NCI-H2107 treated with DMSO at 0.1 percent for 48 hours (cell line): ENCODE results near the gene PPM1L.

Experiments used
- DNase-seq: peaks from one replicate; lab custom pipeline; 2025; ENCODE audit not compliant: unreplicated experiment; lab: John Stamatoyannopoulos, UW

The PPM1L gene

GRCh38 chr3:160921020-160921635 lies 165.1 kb downstream of the PPM1L start:
- DNase-seq: peak; percentile 32

GRCh38 chr3:160924776-160925175 lies 168.7 kb downstream of the PPM1L start:
- DNase-seq: no peak

- no peak for DNase-seq
These were observed 171.6 kb downstream of the PPM1L start for GRCh38 chr3:160927620-160928019.

DNA sequence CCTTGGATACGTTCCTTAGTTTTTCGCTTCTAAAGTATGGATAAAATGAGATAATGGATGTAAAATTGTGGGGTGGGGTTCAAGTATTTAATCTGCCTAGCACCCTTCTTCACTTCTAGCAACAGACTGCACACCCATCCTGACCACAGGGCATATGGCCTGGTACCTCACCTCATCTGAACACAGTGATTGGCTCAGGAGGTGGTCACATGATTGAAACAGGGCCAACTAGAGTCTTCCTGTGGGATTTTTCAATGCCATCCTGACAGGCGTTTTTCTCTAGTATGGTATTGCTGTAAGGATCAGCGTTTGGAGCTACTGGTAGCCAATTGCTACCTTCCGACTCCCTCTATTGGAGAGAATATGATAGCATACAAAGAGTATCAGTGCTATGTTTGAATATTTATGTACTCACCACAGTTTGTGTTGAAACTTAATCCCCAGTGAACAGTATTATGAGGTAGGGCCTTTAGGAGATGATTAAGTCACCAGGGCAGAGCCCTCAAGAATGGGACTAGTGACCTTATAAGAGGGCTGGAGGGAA lies 172.2 kb downstream of the PPM1L start:
- peak; percentile 95 for DNase-seq

DNA sequence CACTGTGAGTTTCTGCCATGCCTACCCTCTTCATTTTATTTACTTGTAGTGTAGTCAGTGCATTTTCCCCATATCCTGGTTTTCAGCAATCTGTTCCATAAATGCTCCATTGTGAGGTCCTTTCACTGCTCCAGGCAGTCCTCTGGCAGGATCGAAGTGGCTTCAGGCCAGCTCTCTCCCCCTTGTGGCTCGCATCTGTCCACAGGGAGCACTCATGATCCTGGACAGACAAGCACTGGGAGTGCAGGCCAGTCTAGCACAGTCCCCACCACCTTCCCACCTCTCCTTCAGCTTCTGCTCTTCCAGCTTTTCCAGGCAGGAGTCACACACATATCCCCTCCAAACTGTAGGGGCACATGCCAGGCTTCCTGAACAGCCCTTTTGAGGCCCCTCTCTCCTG lies 173.6 kb downstream of the PPM1L start:
- no peak for DNase-seq

DNA sequence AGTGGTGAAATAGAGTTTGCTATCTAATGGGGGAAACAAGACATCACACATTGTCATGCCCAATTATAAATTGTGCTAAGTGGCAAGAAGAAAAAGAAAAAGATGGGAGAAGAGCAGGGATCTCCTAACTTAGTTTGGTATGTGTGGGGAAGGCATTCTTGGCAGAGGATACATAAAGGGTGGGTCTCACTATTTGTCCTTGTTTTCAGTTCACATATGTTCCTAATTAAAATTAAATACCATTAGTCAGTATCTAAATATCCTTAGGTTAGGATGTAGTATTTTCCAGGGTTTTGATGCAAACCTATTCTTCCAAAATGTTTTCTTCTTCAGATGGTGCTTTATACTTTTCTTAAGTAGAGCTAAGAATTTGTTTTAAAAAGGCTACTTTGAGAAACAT lies 175.4 kb downstream of the PPM1L start:
- no peak for DNase-seq

DNA sequence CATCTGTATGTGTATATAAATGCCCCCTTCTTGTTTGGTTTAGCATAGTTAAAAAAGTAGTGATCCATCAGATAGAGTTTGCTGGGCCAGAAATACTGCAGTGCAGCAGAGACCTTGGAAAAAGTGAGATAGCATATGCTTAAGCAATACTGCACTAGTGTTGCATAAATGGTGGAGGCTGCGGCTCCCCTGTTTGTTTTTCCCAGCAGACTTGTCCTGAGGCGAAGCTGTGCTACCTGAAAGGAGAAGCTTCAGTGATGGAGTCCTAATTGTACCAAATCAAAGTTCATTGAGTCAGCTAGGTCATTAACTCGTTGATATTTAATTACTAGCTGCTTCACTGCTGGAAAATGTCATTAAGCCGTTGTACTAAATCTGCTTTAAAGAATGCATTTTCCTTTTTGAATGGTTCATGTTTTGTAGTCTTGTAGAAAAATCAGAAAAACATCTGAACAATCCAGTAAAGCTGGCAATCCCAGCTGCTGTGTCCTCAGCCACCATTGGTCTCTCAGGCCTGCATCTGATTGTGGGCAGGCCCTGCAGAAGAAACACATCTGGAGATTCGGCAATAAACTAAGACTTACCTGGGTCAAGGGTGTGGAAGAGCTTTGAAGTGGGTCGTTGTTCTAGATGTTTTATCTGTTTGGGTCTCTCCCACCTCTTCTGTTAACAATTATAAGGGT lies 179.5 kb downstream of the PPM1L start:
- DNase-seq: no peak

- DNase-seq: no peak
These were observed 186.0 kb downstream of the PPM1L start for GRCh38 chr3:160941885-160942494.

- no peak for DNase-seq
These were observed 188.0 kb downstream of the PPM1L start for GRCh38 chr3:160943996-160944395.

- no peak for DNase-seq
These were observed 189.3 kb downstream of the PPM1L start for GRCh38 chr3:160945336-160945735.

DNA sequence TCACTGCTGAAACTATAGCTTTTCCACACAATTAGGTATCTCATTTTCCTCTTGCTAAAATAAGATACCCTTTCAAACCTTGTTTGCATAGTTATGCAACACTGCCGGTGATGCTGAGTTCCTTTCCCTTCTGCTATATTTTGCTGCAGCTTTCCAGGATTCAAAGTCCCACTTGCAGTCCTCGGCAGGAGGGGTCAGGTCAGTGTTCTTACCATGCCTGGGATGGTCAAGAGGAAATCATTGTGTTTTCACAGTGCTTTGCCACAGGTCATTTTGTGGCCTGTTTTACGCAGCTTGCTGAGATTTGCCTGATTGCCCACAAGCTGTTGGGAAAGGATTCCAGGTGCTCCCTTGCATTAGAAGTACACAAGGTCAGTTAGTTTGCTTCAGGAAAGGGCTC lies 192.2 kb downstream of the PPM1L start:
- DNase-seq: no peak

- DNase-seq: no peak
These were observed 193.4 kb downstream of the PPM1L start for GRCh38 chr3:160949460-160949859.

DNA sequence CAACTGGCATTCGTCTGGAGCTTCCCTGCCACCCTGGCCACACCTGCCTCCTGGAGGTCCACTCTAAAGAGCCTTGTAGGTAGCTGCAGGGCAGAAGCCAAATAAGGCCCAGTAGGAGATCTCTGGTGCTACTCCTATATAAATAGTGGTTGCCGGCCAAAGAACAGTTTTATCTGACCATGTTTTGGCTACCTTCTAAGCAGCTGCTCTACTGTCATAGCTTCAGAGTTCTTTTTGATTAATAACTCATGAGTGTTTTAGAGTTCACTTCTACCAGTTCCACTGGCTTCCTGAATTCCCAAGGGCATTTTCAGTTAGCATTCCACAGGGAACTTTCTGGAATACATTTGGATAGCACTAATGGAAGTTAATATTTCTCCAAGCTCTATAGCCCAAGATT lies 194.5 kb downstream of the PPM1L start:
- no peak for DNase-seq

DNA sequence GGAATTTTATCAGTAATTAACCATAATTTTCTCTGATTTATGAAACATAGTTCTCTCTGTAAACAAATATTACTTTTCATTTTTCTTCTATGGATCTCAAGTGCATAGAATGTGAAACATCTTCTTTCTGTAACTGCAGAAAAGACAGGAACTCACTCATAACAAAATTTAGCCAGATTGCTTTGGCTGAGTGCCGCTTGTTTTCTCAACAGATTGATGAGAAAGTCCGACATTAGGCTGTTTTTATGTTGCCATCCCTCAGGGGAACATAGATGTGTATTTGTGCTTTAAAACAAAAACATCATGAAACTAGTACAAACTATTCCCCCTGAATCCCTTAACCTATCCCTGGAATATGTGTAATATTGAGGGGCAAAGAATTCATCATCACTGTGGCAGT lies 194.9 kb downstream of the PPM1L start:
- DNase-seq: no peak

DNA sequence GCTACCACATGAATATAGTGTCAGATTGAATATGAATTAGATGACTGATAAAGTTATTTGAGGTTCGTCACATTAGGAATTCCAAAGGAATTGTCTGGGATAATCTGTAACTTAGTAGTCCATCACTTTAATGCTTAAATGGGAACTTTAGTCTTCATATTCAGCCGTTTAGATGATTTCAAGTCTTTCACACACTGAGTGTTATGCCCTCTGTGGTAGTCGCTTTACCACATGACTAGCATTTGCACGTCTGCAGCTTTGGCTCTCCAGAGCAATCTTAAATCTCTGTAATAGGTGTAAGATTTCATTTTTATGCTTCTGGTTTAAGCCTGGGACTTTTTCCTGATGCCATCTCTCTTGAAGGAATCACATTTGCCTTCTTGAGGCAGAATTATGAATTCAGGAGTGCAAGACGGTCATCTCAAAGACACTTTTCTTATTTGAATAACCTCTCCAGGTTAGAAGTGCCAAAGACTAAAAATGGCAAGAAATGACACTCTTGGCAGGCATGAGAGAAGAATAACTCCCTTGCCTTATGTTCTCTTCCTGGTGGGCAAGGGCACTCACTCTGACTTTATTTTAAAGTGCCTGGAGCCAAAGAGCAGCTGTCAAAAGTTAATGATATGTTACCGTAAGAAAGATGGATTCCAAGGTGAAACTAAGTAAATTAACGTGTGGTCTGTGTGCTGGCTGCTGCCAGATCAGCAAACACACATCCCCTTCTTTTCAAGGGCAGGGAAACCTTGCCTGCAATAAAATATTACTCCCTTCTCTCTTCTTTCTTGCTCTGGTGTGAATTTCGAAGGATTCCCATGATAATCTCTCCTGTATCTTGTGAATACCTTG lies 195.8 kb downstream of the PPM1L start:
- DNase-seq: no peak

DNA sequence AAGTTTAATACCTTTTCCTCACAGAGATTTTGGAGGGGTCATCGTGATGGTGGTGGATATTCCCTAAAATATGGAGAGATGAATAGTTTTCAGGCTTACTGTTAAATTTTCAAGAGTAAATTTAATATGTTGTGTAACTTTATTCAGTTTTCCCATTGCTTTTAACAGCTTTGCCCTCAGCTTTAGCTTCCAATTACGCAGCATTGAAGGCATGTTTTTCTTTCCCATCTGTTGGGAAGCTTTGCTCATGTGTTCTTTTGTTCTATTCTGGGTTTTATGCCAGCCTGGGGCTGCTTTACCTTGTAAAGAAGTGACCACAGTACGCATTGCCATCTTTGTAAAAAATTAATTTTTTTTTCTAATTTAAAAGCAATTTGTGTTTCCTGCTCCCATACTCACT lies 197.7 kb downstream of the PPM1L start:
- no peak for DNase-seq

DNA sequence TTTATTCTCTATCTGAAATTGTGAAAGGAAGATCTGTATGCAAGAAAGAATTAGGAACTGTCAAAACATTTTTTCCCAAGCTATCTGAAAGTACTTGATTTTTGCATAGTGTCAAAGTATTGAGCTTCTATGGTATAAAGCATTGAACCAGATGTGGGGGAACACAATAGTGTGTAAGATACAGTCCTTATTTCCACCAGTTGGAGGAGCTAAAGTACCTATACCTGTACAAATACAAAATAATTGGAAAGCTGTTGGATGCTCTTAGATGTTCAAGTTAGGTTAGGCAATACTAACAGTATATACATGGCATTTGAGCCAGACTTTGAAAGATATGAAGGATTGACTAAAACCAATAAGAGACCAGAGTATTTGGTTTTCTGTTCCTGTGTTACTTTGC lies 200.8 kb downstream of the PPM1L start:
- peak; percentile 63 for DNase-seq

- DNase-seq: no peak
These were observed 204.5 kb downstream of the PPM1L start for GRCh38 chr3:160960568-160960967.

DNA sequence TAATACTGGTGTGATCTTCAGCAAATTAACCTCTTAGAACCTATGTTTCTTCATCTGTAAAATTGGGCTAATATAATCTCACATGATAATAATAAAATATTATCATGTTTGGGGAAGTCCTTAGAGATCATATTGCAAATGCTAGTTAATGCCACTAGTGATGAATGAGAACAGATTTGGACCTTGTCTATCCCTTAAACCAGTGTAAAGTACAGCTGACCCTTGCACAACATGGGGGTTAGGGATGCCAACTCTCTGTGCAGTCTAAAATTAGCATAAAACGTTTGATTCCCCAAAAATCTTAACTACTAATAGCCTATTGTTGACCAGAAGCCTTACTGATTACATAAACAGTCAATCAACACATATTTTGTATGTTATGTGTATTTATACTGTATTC lies 207.9 kb downstream of the PPM1L start:
- DNase-seq: no peak

GRCh38 chr3:160968761-160969160 lies 212.7 kb downstream of the PPM1L start:
- no peak for DNase-seq

- DNase-seq: no peak
These were observed 217.2 kb downstream of the PPM1L start for GRCh38 chr3:160973067-160973809.
